NCI-H2171 treated with DMSO at 0.1 percent for 48 hours (cell line): ENCODE data around the gene LCN9.
"Not testable (repeated sequence)": the region's sequence is repeated elsewhere in the genome, so short reads cannot be mapped to it uniquely, and the experiment has no call there.

Experiments
- DNase-seq: peaks from one replicate; lab custom pipeline; 2025; lab: John Stamatoyannopoulos, UW

LCN9 gene

GRCh38 chr9:135671591-135672041 lies 8.5 kb downstream of the LCN9 start:
- DNase-seq = no peak

DNA sequence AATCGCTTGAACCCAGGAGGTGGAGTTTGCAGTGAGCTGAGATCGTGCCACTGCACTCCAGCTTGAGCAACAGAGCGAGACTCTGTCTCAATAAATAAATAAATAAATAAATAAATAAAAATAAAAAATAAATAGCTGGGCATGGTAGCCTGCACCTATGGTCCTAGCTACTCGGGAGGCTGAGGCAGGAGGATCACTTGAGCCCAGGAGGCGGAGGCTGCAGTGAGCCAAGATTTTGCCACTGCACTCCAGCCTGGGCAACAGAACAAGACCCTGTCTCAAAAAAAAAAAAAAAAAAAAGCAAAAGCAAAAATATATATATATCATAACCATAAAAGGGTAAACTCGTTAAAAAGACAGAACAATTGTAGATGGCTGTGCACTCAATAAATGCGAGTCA lies 9.7 kb downstream of the LCN9 start:
- DNase-seq = not testable (repeated sequence)

DNA sequence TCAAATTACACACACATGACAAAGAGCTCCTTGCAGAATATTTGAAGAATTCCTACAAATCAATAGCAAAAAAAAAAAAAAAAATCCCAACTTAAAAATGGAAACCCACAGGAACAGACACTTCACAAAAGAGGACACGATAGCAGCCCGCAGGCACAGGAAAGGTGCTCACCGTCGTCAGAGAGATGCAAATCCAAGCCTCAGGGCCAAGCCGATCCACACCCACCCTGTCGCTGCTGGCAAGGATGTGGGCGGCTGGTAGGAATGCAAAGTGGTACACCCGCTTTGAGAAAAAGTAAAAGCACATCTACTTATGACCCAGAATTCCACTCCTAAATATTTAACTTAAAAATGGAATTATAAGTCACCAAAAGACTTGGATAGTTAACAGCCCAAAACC lies 10.8 kb downstream of the LCN9 start:
- DNase-seq = no peak

- no peak for DNase-seq
Observed at GRCh38 chr9:135674977-135675376, 11.9 kb downstream of the LCN9 start.

DNA sequence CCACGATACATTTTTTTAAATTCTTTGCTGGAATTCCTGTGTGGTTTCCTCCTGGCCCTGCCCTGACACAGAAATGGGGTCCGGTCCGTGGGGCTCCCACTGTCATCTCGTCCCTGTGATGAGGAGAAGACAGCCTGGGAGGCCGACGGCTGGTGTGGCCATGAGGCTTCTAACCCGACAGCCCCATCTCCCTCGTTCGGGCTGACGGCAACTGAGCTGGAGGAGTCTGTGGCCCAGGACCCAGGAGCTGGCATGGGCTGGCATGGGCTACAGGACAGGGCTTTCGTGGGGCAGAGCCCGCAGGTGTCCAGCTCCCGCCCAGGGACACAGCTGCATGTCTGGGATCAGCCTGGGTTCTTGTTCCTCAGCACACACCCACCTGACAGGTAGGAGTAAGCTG lies 13.8 kb downstream of the LCN9 start:
- no peak for DNase-seq

DNA sequence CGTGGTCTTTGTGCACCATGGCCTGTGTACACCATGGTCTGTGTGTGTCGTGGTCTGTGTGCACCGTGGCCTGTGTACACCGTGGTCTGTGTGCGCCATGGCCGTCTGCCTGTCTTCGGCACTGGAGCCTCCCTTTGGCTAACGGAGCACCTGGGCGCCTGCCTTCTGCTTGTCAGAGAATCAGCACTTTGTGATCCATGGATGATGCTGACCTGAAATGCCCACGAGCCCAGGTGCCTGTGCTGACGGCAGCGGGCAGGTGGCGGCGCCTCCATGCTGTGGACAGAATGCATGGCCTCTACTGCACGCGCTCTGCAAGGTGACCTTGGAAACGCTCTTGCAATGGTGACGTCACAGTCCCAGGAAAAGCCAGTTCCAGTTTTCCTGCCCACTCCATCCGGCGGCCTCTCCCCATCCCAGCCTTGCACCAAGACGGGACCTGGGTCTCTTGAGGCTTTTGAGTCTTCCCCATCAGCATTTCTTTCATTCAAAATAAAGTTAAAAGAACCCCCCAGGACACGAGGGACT lies 14.6 kb downstream of the LCN9 start:
- DNase-seq = no peak

- DNase-seq = no peak
Observed at GRCh38 chr9:135678236-135679017, 15.3 kb downstream of the LCN9 start.

GRCh38 chr9:135680056-135680455 lies 16.9 kb downstream of the LCN9 start:
- no peak for DNase-seq

- no peak for DNase-seq
Observed at GRCh38 chr9:135681161-135681560, 18.1 kb downstream of the LCN9 start.

- DNase-seq = no peak
Observed at GRCh38 chr9:135683401-135684034, 20.4 kb downstream of the LCN9 start.

DNA sequence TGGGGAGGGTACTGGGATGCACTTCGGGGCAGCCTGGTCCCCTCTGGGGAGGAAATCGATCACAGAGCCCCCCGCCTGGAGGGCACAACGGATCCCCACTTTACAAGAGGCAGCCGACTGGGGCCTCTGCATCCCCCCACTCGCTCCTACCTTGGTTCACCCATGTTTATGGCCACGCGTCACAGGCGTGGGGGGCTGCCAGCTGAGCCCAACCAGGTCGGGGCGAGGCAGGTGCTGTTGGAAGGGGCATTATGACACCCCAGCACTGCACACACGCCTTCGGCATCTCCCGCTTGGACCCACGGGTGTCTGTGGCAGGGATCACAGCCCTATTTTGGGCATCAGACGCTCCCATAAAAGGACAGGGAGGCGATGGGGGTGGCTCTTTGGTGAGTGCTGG lies 21.6 kb downstream of the LCN9 start:
- DNase-seq = no peak

GRCh38 chr9:135687216-135687615 lies 24.1 kb downstream of the LCN9 start:
- no peak for DNase-seq

DNA sequence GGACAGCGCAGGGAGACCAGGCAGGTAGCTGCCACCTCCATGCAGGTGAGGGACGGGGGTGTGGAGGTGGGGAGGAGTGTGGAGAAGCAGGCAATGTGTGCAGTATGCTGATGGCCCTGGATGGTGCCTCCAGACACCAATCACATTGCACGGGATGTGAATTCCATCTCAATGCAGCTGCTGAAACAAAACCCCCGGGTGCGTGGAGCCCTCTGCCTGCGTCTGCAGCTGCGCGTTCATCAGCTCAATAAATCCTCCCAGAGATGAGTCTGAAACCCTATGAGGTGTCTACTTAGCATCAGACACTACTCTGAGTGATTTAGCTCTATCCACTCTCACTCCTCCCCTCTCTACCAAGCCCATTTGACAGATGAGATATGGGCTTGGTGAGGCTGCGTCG lies 25.9 kb downstream of the LCN9 start:
- DNase-seq = no peak

DNA sequence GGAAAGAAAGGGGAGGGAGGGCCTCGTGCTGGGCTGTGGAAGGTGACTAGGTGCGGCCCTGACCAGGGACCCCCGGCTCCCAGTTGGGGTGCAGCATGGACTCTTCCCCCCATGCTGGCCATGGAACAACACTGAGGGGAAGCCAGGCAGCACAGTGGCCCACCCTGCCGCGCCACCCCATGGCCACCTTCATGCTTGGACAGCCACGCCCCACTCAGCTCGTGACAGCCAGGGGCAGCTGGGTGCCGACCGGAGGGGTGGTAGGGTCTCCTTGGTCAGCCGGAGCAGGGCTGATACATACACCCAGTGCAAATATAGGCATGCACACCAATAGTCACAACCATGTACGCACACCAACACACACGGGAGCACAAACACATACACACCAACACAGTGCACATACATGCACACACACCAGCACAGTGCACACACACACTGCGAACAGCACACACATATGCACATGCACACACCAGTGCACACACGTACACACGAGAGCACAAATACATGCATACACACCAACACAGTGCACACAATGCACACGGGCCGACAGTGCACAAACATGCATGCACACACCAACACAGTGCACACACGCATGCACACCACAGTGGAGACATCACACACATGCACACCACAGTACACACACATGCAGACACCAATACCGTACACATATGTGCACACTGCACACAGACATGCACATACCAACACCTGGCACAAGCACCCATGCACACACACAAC lies 27.9 kb downstream of the LCN9 start:
- DNase-seq = no peak

DNA sequence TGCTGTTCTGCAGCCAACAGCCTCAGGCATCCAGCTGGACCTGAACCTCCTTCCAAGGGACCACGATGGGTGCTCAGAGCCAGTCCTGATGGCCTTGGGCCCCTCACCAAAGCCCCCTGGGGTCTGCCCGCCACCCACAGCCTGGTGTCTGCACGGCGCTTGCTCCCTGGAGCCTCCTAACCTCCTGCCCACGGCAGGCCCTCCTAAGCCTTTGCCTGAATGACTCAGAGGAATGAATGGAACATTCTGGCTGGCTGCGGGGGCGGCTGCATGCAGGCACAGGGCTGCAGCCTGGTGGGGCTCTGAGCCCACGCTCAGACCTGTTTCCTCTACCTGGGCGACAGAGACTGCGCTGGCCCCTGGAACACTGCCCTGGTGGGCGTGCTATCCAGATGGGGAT lies 29.3 kb downstream of the LCN9 start:
- no peak for DNase-seq

DNA sequence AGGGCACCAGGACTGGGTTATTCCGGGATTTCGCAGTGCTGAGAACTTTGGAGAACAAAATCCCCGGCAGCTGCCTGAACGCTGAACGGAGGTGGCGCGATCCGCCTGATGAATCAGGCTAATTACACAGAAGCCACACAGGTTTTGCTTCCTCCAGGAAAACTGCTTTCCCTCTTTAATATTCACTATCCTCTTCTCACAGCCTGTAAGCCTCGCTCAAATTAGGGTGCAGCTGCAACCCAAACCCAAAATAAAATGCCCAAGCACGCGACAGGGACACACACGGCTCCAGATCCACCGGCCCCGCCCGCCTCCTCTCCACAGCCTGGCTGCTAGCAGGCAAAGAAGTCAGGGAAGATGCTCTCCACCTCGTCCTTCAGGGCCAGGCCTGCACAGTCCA lies 30.2 kb downstream of the LCN9 start:
- DNase-seq = no peak

DNA sequence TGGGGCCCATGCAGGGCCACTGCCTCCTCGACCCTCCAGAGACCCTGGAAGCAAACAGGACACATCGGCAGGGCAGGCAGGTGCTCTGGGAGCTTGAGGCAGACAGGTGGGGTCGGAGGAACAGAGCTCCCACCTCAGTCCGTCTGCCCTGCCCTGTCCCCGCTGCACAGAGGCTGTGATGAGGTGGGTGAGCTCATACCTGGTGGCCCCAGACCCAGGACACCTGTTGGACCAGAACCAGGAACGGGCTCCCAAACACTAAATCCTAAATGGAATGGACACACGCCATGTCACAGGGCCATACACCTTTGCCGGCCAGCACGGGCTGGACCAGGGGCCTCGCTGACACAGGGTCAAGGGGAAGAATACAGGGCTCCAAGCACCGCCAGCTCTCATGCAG lies 30.7 kb downstream of the LCN9 start:
- DNase-seq = no peak

DNA sequence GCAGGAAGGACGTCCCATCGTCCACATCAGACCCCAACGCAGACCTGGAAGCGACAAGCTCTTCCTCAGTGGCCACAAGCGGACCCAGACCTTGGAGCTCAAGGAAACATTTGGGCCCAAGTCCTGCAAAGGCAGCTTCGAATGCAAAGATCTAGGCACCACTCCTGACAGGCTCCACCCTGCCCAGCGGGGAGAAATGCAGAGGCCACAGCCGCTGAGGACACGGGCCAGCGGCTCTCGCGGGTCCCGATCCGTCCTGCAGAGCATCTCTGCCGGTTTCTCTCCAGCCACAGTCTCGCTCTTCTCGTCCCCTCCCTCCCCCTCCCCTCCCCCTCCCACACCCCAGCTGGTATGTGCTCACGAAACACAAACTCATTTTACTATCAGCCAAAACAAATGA lies 31.3 kb downstream of the LCN9 start:
- DNase-seq = no peak

GRCh38 chr9:135695036-135695435 lies 31.9 kb downstream of the LCN9 start:
- no peak for DNase-seq

GRCh38 chr9:135695642-135696041 lies 32.5 kb downstream of the LCN9 start:
- DNase-seq = no peak

DNA sequence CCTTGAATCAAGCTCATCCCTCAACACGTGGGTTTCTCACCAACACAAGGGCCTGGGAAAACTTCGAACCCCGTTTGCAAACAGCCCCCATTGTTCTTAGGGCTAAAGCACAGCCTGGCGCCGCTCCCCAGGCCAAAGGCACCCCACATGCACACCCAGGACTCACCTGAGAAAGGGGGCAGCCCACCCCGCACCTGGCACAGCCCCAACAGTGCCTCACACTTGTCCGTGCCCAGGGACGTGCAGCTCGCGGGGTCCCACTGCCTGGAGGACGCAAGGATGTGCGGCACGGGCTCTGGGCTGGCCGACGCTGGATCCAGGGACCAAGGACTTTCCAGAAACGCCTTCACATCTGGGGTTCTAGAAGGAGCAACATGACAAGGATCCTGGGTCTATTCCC lies 33.3 kb downstream of the LCN9 start:
- no peak for DNase-seq

GRCh38 chr9:135697226-135697625 lies 34.1 kb downstream of the LCN9 start:
- no peak for DNase-seq

DNA sequence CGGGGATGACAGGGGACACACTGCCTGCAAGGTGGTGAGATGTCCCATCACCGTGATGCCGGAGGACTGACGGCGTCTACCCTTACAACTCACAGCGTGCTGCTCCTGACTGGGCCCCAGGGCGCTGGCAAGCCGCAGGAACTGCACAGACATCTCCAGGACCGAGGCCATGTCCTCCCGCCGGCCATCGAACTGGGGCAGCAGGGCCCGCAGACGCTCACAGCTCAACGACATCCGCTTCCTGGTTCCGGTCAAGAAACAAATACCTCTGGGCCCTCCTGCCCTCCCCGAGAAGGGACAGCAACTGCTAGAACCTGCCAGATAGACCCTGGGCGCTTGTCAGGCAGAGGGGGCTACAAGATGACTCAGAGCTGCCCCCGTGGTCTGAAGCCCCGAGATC lies 35.1 kb downstream of the LCN9 start:
- no peak for DNase-seq
